ENCODE data around the gene DCBLD1. TPM values are rescaled to one million over a fixed set of nuclear protein-coding genes. Genes with fewer than 3 reads are reported as not detected.

The DCBLD1 gene
- total and polyA plus RNA-seq, 12 donors, result 2.7 to 7.2 (median 4.2) TPM

GRCh38 chr6:117531346-117531745 lies 48.9 kb downstream of the DCBLD1 start:
- intact Hi-C loops (cut with DNase I), result loop anchor here in 3 of 10 donors (5.0 kb wide), 3 partner anchors 34 to 49 kb away; partner anchors contain the start of gene DCBLD1 (in 1 of the 3)
- ATAC-seq, result peak in 1 of 8 donors; percentile 48
- peak overlapping the region in 5 of 10 donors; percentile 4 to 49 (median 37) for H3K27ac ChIP-seq

GRCh38 chr6:117531809-117532725 lies 49.6 kb downstream of the DCBLD1 start:
- ATAC-seq (no peak), DNase-seq (no peak)
- intact Hi-C loops (cut with DNase I), result loop anchor here in 3 of 10 donors (5.0 kb wide), 3 partner anchors 35 to 50 kb away; partner anchors contain the start of gene DCBLD1 (in 1 of the 3)
- Histone ChIP-seq H3K36me3 (peaks cover 0 to 16% (median 0%) of the 10 kb centered on the region in 9 donors), H3K4me1 (peaks cover 0 to 22% (median 9%) of the 10 kb centered on the region in 9 donors), H3K27ac (peak overlapping the region in 4 of 10 donors; percentile 8 to 49 (median 39)), H3K27me3 (no peaks in the 10 kb centered on the region), H3K9me3 (no peaks in the 10 kb centered on the region), H3K4me3 (no peak overlapping the region)
- no peak for TF ChIP-seq CTCF (IDR thresholded peaks at IDR 0.05)
- 94 to 98% methylated on average over 5 of the region's 5 CpGs for WGBS, 2 donors

More at GRCh38 chr6:117531346-117531745, 48.9 kb downstream of the DCBLD1 start:
- DNase-seq, result no peak
- peaks cover 0 to 16% (median 0%) of the 10 kb centered on the region in 9 donors for H3K36me3 ChIP-seq
- no peak overlapping the region for H3K4me3 ChIP-seq
- H3K4me1 ChIP-seq, result peaks cover 0 to 22% (median 9%) of the 10 kb centered on the region in 9 donors
- H3K9me3 ChIP-seq, result no peaks in the 10 kb centered on the region
- H3K27me3 ChIP-seq, result no peaks in the 10 kb centered on the region
- WGBS, 2 donors, result 62 to 72% methylated on average over 6 of the region's 6 CpGs
- TF ChIP-seq CTCF (IDR thresholded peaks at IDR 0.05), result no peak

- H3K9me3 ChIP-seq, result no peaks in the 10 kb centered on the region
- H3K4me3 ChIP-seq, result no peak overlapping the region
- no peaks in the 10 kb centered on the region for H3K27me3 ChIP-seq
- DNase-seq (no peak), ATAC-seq (no peak)
- TF ChIP-seq CTCF (IDR thresholded peaks at IDR 0.05), result no peak
- intact Hi-C loops (cut with DNase I), result loop anchor here in 3 of 10 donors (5.0 kb wide), 3 partner anchors 36 to 51 kb away; partner anchors contain the start of gene DCBLD1 (in 1 of the 3)
- peaks cover 0 to 22% (median 9%) of the 10 kb centered on the region in 9 donors for H3K4me1 ChIP-seq
- peak overlapping the region in 1 of 10 donors; percentile 67 for H3K27ac ChIP-seq
- 93 to 95% methylated on average over 4 of the region's 4 CpGs for WGBS, 2 donors
- peaks cover 0 to 22% (median 4%) of the 10 kb centered on the region in 9 donors for H3K36me3 ChIP-seq
Measured at GRCh38 chr6:117533775-117534174, 51.3 kb downstream of the DCBLD1 start.

- intact Hi-C loops (cut with DNase I), result loop anchor here in 3 of 10 donors (5.0 kb wide), 3 partner anchors 38 to 53 kb away; partner anchors contain the start of gene DCBLD1 (in 1 of the 3)
- DNase-seq, result peak in 1 of 2 donors; percentile 13
- TF ChIP-seq CTCF (IDR thresholded peaks at IDR 0.05), result no peak
- peaks cover 0 to 34% (median 9%) of the 10 kb centered on the region in 9 donors for H3K36me3 ChIP-seq
- H3K4me3 ChIP-seq, result peak overlapping the region in 1 of 10 donors; percentile 14
- H3K9me3 ChIP-seq, result no peaks in the 10 kb centered on the region
- peak overlapping the region in 7 of 10 donors; percentile 36 to 69 (median 50) for H3K27ac ChIP-seq
- peak in 7 of 8 donors; percentile 71 to 95 (median 74) for ATAC-seq
- no peaks in the 10 kb centered on the region for H3K27me3 ChIP-seq
- H3K4me1 ChIP-seq, result peaks cover 0 to 22% (median 9%) of the 10 kb centered on the region in 9 donors
- 49 to 67% methylated on average over 3 of the region's 3 CpGs for WGBS, 2 donors
Measured at GRCh38 chr6:117534974-117535373, 52.5 kb downstream of the DCBLD1 start.

All from heart right ventricle (tissue), 16 donors.